Rectal smooth muscle tissue (tissue), 1 donor: ENCODE results near the gene HES1.
A peak's percentile ranks its signal among the peaks of the same experiment; 100 is the strongest.

Experiments
- H3K27ac ChIP-seq: one replicate; pipeline ENCODE4 v1.7.0; 2013; ENCODE audit warnings: low read depth, low read length, inconsistent platforms
- H3K27me3 ChIP-seq: one replicate; pipeline ENCODE4 v1.7.0; 2013; ENCODE audit warnings: low read length; ENCODE audit not compliant: control insufficient read depth, insufficient read depth
- H3K36me3 ChIP-seq: one replicate; pipeline ENCODE4 v1.7.0; 2013; ENCODE audit warnings: low read length; ENCODE audit not compliant: control insufficient read depth, insufficient read depth
- H3K4me1 ChIP-seq: one replicate; pipeline ENCODE4 v1.7.0; 2013; ENCODE audit warnings: low read length; ENCODE audit not compliant: control insufficient read depth, insufficient read depth
- H3K4me3 ChIP-seq: one replicate; pipeline ENCODE4 v1.7.0; 2013; ENCODE audit warnings: low read length
- H3K9ac ChIP-seq: one replicate; pipeline ENCODE4 v1.7.0; 2013; ENCODE audit warnings: low read length

HES1 gene

GRCh38 chr3:194133661-194134230 lies 2.2 kb upstream of the HES1 start:
- peak overlapping the region; percentile 45 for H3K4me3 ChIP-seq
- no peaks in the 10 kb centered on the region for H3K36me3 ChIP-seq
- peaks cover 14% of the 10 kb centered on the region for H3K4me1 ChIP-seq
- no peaks in the 10 kb centered on the region for H3K27me3 ChIP-seq
- H3K9ac ChIP-seq: no peak overlapping the region
- H3K27ac ChIP-seq: peak overlapping the region; percentile 75

- no peaks in the 10 kb centered on the region for H3K36me3 ChIP-seq
- H3K4me1 ChIP-seq: peaks cover 19% of the 10 kb centered on the region
- no peak overlapping the region for H3K9ac ChIP-seq
These were observed 1.7 kb upstream of the HES1 start for GRCh38 chr3:194134231-194134756.

GRCh38 chr3:194134757-194135515 lies 1.0 kb upstream of the HES1 start:
- H3K9ac ChIP-seq: peak overlapping the region; percentile 33

More at GRCh38 chr3:194134231-194134756, 1.7 kb upstream of the HES1 start:
- peak overlapping the region; percentile 93 for H3K27ac ChIP-seq
- no peaks in the 10 kb centered on the region for H3K27me3 ChIP-seq
- H3K4me3 ChIP-seq: peak overlapping the region; percentile 66

GRCh38 chr3:194135516-194135805 lies 487 bp upstream of the HES1 start:
- Histone ChIP-seq H3K9ac (peak overlapping the region; percentile 33), H3K36me3 (no peaks in the 10 kb centered on the region), H3K4me1 (peaks cover 25% of the 10 kb centered on the region), H3K4me3 (peak overlapping the region; percentile 80), H3K27me3 (no peaks in the 10 kb centered on the region), H3K27ac (peak overlapping the region; percentile 93)

More at GRCh38 chr3:194134757-194135515, 1.0 kb upstream of the HES1 start:
- Histone ChIP-seq H3K27me3 (no peaks in the 10 kb centered on the region), H3K27ac (peak overlapping the region; percentile 93), H3K4me3 (peak overlapping the region; percentile 80), H3K4me1 (peaks cover 22% of the 10 kb centered on the region), H3K36me3 (no peaks in the 10 kb centered on the region)

- peak overlapping the region; percentile 39 for H3K9ac ChIP-seq
- H3K4me1 ChIP-seq: peaks cover 18% of the 10 kb centered on the region
- H3K27me3 ChIP-seq: no peaks in the 10 kb centered on the region
- no peaks in the 10 kb centered on the region for H3K36me3 ChIP-seq
- H3K27ac ChIP-seq: peak overlapping the region; percentile 93
- peak overlapping the region; percentile 75 for H3K4me3 ChIP-seq
These were observed 615 bp downstream of the HES1 start for GRCh38 chr3:194136519-194137007.

GRCh38 chr3:194137008-194137505 lies 1.1 kb downstream of the HES1 start:
- Histone ChIP-seq H3K4me3 (peak overlapping the region; percentile 75), H3K27me3 (no peaks in the 10 kb centered on the region), H3K27ac (peak overlapping the region; percentile 93), H3K9ac (peak overlapping the region; percentile 39), H3K4me1 (peaks cover 19% of the 10 kb centered on the region), H3K36me3 (no peaks in the 10 kb centered on the region)

GRCh38 chr3:194137506-194138474 lies 1.8 kb downstream of the HES1 start:
- Histone ChIP-seq H3K27ac (peak overlapping the region; percentile 93), H3K4me3 (peak overlapping the region; percentile 75), H3K27me3 (no peaks in the 10 kb centered on the region), H3K36me3 (no peaks in the 10 kb centered on the region), H3K4me1 (peaks cover 26% of the 10 kb centered on the region), H3K9ac (no peak overlapping the region)

- Histone ChIP-seq H3K27me3 (no peaks in the 10 kb centered on the region), H3K4me3 (peak overlapping the region; percentile 43), H3K27ac (peak overlapping the region; percentile 48), H3K4me1 (peaks cover 26% of the 10 kb centered on the region), H3K9ac (no peak overlapping the region), H3K36me3 (no peaks in the 10 kb centered on the region)
These were observed 2.8 kb downstream of the HES1 start for GRCh38 chr3:194138732-194139070.

- Histone ChIP-seq H3K27me3 (no peaks in the 10 kb centered on the region), H3K4me3 (peak overlapping the region; percentile 43), H3K9ac (no peak overlapping the region), H3K36me3 (no peaks in the 10 kb centered on the region), H3K27ac (peak overlapping the region; percentile 55), H3K4me1 (peaks cover 26% of the 10 kb centered on the region)
These were observed 3.3 kb downstream of the HES1 start for GRCh38 chr3:194139071-194139813.

GRCh38 chr3:194139814-194140391 lies 4.0 kb downstream of the HES1 start:
- peak overlapping the region; percentile 55 for H3K27ac ChIP-seq
- H3K4me3 ChIP-seq: peak overlapping the region; percentile 22
- no peaks in the 10 kb centered on the region for H3K36me3 ChIP-seq
- H3K9ac ChIP-seq: no peak overlapping the region
- peaks cover 26% of the 10 kb centered on the region for H3K4me1 ChIP-seq
- no peaks in the 10 kb centered on the region for H3K27me3 ChIP-seq
